HCT116 (cell line): ENCODE results near the gene CKLF. TPM values are rescaled to one million over a fixed set of nuclear protein-coding genes. Genes with fewer than 3 reads are reported as not detected.

Experiments used
- ATAC-seq: fragments of 200-7000 bp; cut with Tn5 transposase; 2 replicates; pipeline ENCODE4 v1.9.1; 2020; ENCODE audit warnings: mild to moderate bottlenecking, moderate library complexity
- BruUV-seq: library from RNA; stranded (reverse); fragments of 400-500 nt; replicated peaks from 2 replicates; lab custom pipeline; 2021; lab: Mats Ljungman, UMichigan
- CTCF ChIA-PET: fragments of 300-600 bp; sonication (Branson Sonifier 250); formaldehyde crosslinking; loops from one replicate; lab custom pipeline; 2021; ENCODE audit warnings: antibody characterized with exemption; lab: Charles Lee
- POLR2A ChIA-PET: fragments of 300-600, 350-600 bp; sonication (Branson Sonifier 250); formaldehyde crosslinking; loops from one replicate; lab custom pipeline; 2021; ENCODE audit warnings: antibody characterized with exemption; lab: Charles Lee
- RAD21 ChIA-PET, 2 experiments: fragments of 300-600 bp; sonication (Branson Sonifier 250); formaldehyde crosslinking; loops; one replicate each; lab custom pipeline; 2023; ENCODE audit warnings: low total read pairs in 2 of 2; ENCODE audit not compliant: uncharacterized antibody in 2 of 2, unreplicated experiment in 2 of 2, low non-redundant PET in 1 of 2; lab: Charles Lee
- DNase-seq: peaks from one replicate; pipeline ENCODE4 v3.0.0-alpha.2; 2010; ENCODE audit warnings: low read depth, low spot score
- H2AFZ ChIP-seq: fragments of 200-600 bp; shearing (Covaris generic), sonication (generic); 2 replicates; pipeline ENCODE4 v1.6.1; 2017; ENCODE audit warnings: low read depth, mixed run types, mixed read lengths, antibody characterized with exemption, low read length; ENCODE audit not compliant: poor library complexity, severe bottlenecking
- H3K27ac ChIP-seq: 2 replicates; pipeline ENCODE4 v1.5.1; 2012; ENCODE audit warnings: low read depth, low read length
- H3K27me3 ChIP-seq: fragments of 200-600 bp; sonication (generic); 2 replicates; pipeline ENCODE4 v1.6.1; 2016; ENCODE audit warnings: mixed run types, low read length, mixed read lengths; ENCODE audit not compliant: insufficient read depth
- H3K36me3 ChIP-seq, 2 experiments: fragments of 200-500 bp in 1 of 2; fragments of 200-600 bp in 1 of 2; sonication (Bioruptor generic) in 1 of 2; sonication (generic) in 1 of 2; 2 replicates each; pipeline versions ENCODE4 v1.5.1 to v1.6.1; 2014 to 2016; ENCODE audit warnings: low read length in 2 of 2, inconsistent platforms in 1 of 2, mixed read lengths in 1 of 2, mixed run types in 1 of 2; ENCODE audit not compliant: insufficient read depth in 2 of 2, control insufficient read depth in 1 of 2
- H3K4me1 ChIP-seq, 2 experiments: fragments of 200-600 bp in 1 of 2; sonication (generic) in 1 of 2; 2 replicates each; pipeline versions ENCODE4 v1.5.1 to v1.6.1; 2012 to 2017; ENCODE audit warnings: low read length in 2 of 2, inconsistent platforms in 1 of 2, mild to moderate bottlenecking in 1 of 2, mixed read lengths in 1 of 2, mixed run types in 1 of 2, moderate library complexity in 1 of 2; ENCODE audit not compliant: insufficient read depth in 2 of 2, control insufficient read depth in 1 of 2
- H3K4me2 ChIP-seq: fragments of 200-600 bp; sonication (generic); 2 replicates; pipeline ENCODE4 v1.6.1; 2017; ENCODE audit warnings: mixed run types, low read length, mixed read lengths
- H3K4me3 ChIP-seq, 2 experiments: fragments of 200-600 bp in 1 of 2; sonication (generic) in 1 of 2; replicated peaks in 1 of 2; 2 replicates each; pipeline ENCODE4 v1.5.1; 2011 to 2016; ENCODE audit warnings: low read length in 2 of 2, control low read depth in 1 of 2, low read depth in 1 of 2, mild to moderate bottlenecking in 1 of 2, mixed read lengths in 1 of 2, mixed run types in 1 of 2
- H3K79me2 ChIP-seq: fragments of 200-600 bp; sonication (generic); 2 replicates; pipeline ENCODE4 v1.6.1; 2017; ENCODE audit warnings: mild to moderate bottlenecking, mixed run types, low read length, moderate library complexity, mixed read lengths; ENCODE audit not compliant: insufficient read depth
- H3K9ac ChIP-seq: fragments of 200-600 bp; sonication (generic); 2 replicates; pipeline ENCODE4 v1.6.1; 2016; ENCODE audit warnings: low read length, mixed read lengths
- H3K9me2 ChIP-seq: fragments of 200-600 bp; sonication (generic), shearing (Covaris generic); 2 replicates; pipeline ENCODE4 v1.6.1; 2017; ENCODE audit warnings: mixed run types, mild to moderate bottlenecking, moderate library complexity; ENCODE audit not compliant: insufficient read depth
- H3K9me3 ChIP-seq, 2 experiments: fragments of 200-500 bp in 1 of 2; fragments of 200-600 bp in 1 of 2; sonication (Bioruptor generic) in 1 of 2; sonication (generic) in 1 of 2; 2 replicates each; pipeline ENCODE4 v1.6.1; 2014 to 2017; ENCODE audit warnings: low read length in 2 of 2, mixed read lengths in 2 of 2, inconsistent platforms in 1 of 2, low read depth in 1 of 2, mild to moderate bottlenecking in 1 of 2, mixed run types in 1 of 2, moderate library complexity in 1 of 2; ENCODE audit not compliant: control insufficient read depth in 1 of 2, insufficient read depth in 1 of 2
- H4K20me1 ChIP-seq: fragments of 200-600 bp; sonication (generic), shearing (Covaris generic); 2 replicates; pipeline ENCODE4 v1.6.1; 2017; ENCODE audit warnings: mixed run types, mild to moderate bottlenecking, moderate library complexity; ENCODE audit not compliant: insufficient read depth
- ATF3 ChIP-seq: IDR thresholded peaks from 2 replicates; pipeline ENCODE4 v1.6.1; 2012
- CEBPB ChIP-seq: IDR thresholded peaks from 2 replicates; pipeline ENCODE4 v1.6.1; 2012; ENCODE audit warnings: low read depth
- EGR1 ChIP-seq: IDR thresholded peaks from 2 replicates; pipeline ENCODE4 v1.6.1; 2012; ENCODE audit warnings: low read depth
- ELF1 ChIP-seq: IDR thresholded peaks from 2 replicates; pipeline ENCODE4 v1.6.1; 2012; ENCODE audit warnings: low read depth, borderline replicate concordance
- EZH2 ChIP-seq: fragments of 200-600 bp; sonication (generic); IDR thresholded peaks from 2 replicates; pipeline ENCODE4 v1.6.1; 2017; ENCODE audit warnings: antibody characterized with exemption, mixed run types
- EZH2phosphoT487 ChIP-seq: fragments of 200-600 bp; IDR thresholded peaks from 2 replicates; pipeline ENCODE4 v1.6.1; 2018; ENCODE audit warnings: antibody characterized with exemption, borderline replicate concordance
- FOSL1 ChIP-seq: IDR thresholded peaks from 2 replicates; pipeline ENCODE4 v1.6.1; 2012; ENCODE audit warnings: low read depth
- JUND ChIP-seq: IDR thresholded peaks from 2 replicates; pipeline ENCODE4 v1.6.1; 2012
- POLR2A ChIP-seq: IDR thresholded peaks from 2 replicates; pipeline ENCODE4 v1.7.0; 2011; ENCODE audit warnings: borderline replicate concordance; ENCODE audit not compliant: insufficient read depth, insufficient read length; ENCODE audit errors: extremely low read depth
- POLR2AphosphoS5 ChIP-seq: IDR thresholded peaks from 2 replicates; pipeline ENCODE4 v1.6.1; 2011; ENCODE audit warnings: mild to moderate bottlenecking, low read depth, low read length, moderate library complexity
- RAD21 ChIP-seq: IDR thresholded peaks from 2 replicates; pipeline ENCODE4 v1.6.1; 2012; ENCODE audit warnings: low read depth, mild to moderate bottlenecking
- REST ChIP-seq: IDR thresholded peaks from 2 replicates; pipeline ENCODE4 v1.6.1; 2012; ENCODE audit warnings: low read depth
- SIN3A ChIP-seq: IDR thresholded peaks from 2 replicates; pipeline ENCODE4 v1.6.1; 2012; ENCODE audit warnings: low read depth
- SP1 ChIP-seq: IDR thresholded peaks from 2 replicates; pipeline ENCODE4 v1.6.1; 2012; ENCODE audit warnings: low read depth
- SRF ChIP-seq: IDR thresholded peaks from 2 replicates; pipeline ENCODE4 v1.6.1; 2012; ENCODE audit warnings: low read depth
- TCF7L2 ChIP-seq: IDR thresholded peaks from 2 replicates; pipeline ENCODE4 v1.7.0; 2011; ENCODE audit warnings: borderline replicate concordance, inconsistent platforms; ENCODE audit not compliant: insufficient read depth, insufficient read length; ENCODE audit errors: extremely low read depth
- YY1 ChIP-seq: IDR thresholded peaks from 2 replicates; pipeline ENCODE4 v1.6.1; 2011; ENCODE audit warnings: low read length, low read depth, moderate library complexity, mild to moderate bottlenecking; ENCODE audit not compliant: insufficient replicate concordance; ENCODE audit errors: extremely low read depth
- ZBTB33 ChIP-seq: IDR thresholded peaks from 2 replicates; pipeline ENCODE4 v1.6.1; 2011; ENCODE audit warnings: mild to moderate bottlenecking, low read length, moderate library complexity; ENCODE audit not compliant: insufficient replicate concordance; ENCODE audit errors: extremely low read depth
- ZFX ChIP-seq: fragments of 450-650 bp; IDR thresholded peaks from 2 replicates; pipeline ENCODE4 v1.6.1; 2017
- ZNF274 ChIP-seq: fragments of 200-500 bp; sonication (Bioruptor generic); IDR thresholded peaks from 2 replicates; pipeline ENCODE4 v1.6.1; 2014; ENCODE audit warnings: mild to moderate bottlenecking, low read depth, low read length, inconsistent platforms
- intact Hi-C: fragments of 100-400 bp; cut with micrococcal nuclease; formaldehyde crosslinking; loops from 2 replicates; pipeline ENCODE4 v1.10.0; 2022
- total RNA-seq: library from RNA; stranded (reverse); gene quantifications from one replicate; pipeline ENCODE4 v1.2.1, GENCODE V29; 2021; ENCODE audit not compliant: unreplicated experiment

Gene CKLF
- total RNA-seq, 1 experiment from 2014 or later = 38.6 TPM

GRCh38 chr16:66542396-66542795, 10.0 kb upstream of the CKLF start:
- BruUV-seq = no TSS peak
- Histone ChIP-seq H3K27me3 (no peaks in the 10 kb centered on the region), H3K9ac (no peak overlapping the region), H3K4me3 (no peak overlapping the region), H2AFZ (no peak overlapping the region), H3K4me2 (no peak overlapping the region), H3K79me2 (no peaks in the 10 kb centered on the region), H3K9me2 (no peaks in the 10 kb centered on the region), H3K4me1 (no peaks in the 10 kb centered on the region), H3K27ac (no peak overlapping the region), H3K36me3 (no peaks in the 10 kb centered on the region; a peak in 1 of 4 replicates), H4K20me1 (no peaks in the 10 kb centered on the region), H3K9me3 (no peaks in the 10 kb centered on the region)
- intact Hi-C loops = no loop called here
- no peak for DNase-seq
- POLR2A ChIA-PET = no interaction called here
- RAD21 ChIA-PET = no interaction called here
- no peak for ATAC-seq
- TF ChIP-seq TCF7L2 = no peak
- no peak for TF ChIP-seq ZFX
- no peak for TF ChIP-seq SP1
- TF ChIP-seq EGR1 = no peak
- TF ChIP-seq JUND = no peak
- TF ChIP-seq ELF1 = no peak
- TF ChIP-seq SIN3A = no peak
- TF ChIP-seq ZBTB33 = no peak
- TF ChIP-seq EZH2 = no peak
- no peak for TF ChIP-seq ATF3
- no peak for TF ChIP-seq YY1
- TF ChIP-seq FOSL1 = no peak
- TF ChIP-seq SRF = no peak
- no peak for TF ChIP-seq REST
- TF ChIP-seq EZH2phosphoT487 = no peak
- TF ChIP-seq POLR2A = no peak
- no peak for TF ChIP-seq POLR2AphosphoS5
- no peak for TF ChIP-seq RAD21
- no peak for TF ChIP-seq ZNF274
- no peak for TF ChIP-seq CEBPB
- CTCF ChIA-PET = no interaction called here
